ENCODE results near the gene DPP10.

The DPP10 gene

DNA sequence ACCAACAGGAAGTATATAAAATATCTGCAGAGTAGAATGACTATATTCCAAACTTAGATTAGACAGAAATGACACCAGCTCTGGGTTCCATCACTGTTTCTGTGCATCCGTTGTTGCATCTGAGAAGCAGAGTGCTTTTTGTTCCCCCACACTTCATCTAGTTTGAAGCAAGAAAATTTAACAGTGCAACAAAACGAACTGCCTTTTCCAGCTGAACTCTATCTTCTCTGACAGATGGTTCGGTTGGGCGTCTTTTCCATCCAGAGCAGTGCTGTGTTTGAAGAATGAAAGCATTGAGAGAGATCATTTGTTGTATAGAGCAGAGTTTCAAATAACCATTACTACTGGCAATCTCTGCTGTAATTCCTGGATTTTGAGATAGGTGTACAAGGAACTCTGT is 757.5 kb downstream of the DPP10 start:
- Mint-ChIP-seq H3K27ac (no peak overlapping the region), H3K4me3 (no peak overlapping the region), H3K27me3 (ENCODE audit: low read depth) (no peaks in the 10 kb centered on the region), H3K9me3 (no peaks in the 10 kb centered on the region), H3K36me3 (ENCODE audit: low read depth) (no peaks in the 10 kb centered on the region), H3K4me1 (ENCODE audit: low read depth) (no peaks in the 10 kb centered on the region)

DNA sequence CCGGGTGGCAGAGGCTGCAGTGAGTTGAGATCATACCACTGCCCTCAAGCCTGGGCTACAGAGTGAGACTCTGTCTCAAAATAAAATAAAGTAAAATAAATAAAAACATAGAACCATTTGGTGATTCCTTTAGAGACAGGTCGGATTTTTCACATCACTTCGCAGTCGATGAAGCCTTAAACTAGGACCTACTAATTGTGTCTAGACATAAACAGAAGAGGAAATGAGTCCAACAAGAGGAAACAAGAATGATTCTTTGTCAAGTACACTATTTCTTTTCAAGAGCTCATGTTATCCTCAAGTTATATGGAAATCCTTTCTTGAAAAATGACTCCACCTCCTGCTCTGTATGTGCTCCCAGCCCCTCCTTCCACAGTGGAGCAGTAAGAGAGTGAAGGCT is 758.9 kb downstream of the DPP10 start:
- H3K4me1 Mint-ChIP-seq (ENCODE audit: low read depth): no peaks in the 10 kb centered on the region
- no peaks in the 10 kb centered on the region for H3K9me3 Mint-ChIP-seq
- no peak overlapping the region for H3K4me3 Mint-ChIP-seq
- no peaks in the 10 kb centered on the region for H3K36me3 Mint-ChIP-seq (ENCODE audit: low read depth)
- H3K27ac Mint-ChIP-seq: no peak overlapping the region
- H3K27me3 Mint-ChIP-seq (ENCODE audit: low read depth): no peaks in the 10 kb centered on the region

DNA sequence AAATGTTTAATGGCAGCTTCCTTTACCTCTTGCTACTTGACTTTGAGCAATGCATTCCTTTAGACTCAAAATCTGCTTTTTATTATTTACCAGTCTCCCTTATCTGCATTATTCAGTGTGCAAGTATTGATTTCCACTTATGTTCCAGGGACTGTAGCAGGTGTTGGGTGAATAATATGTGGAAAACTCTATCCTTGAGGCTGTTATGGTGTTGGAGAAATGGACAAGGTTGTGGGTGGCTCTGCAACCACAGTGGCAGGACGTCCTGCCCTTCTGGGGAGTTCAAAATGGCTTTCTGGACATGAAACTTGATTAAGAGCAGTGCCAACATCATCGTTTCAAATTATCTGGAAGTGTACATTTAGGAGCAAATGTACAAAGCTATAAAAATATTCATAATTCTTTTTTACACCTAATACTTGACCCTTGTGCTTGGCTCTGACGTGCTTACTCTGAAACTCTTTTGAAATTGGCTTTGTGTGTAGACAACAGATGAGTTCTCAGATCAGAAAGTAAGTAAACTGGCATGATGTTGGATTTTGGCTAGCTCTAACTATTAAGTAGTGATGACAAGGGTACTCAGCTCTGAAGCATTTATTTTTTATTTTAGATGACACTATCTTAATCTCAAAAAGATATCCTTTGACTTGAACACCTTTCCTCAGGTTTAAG is 766.2 kb downstream of the DPP10 start:
- Mint-ChIP-seq H3K4me1 (ENCODE audit: low read depth) (no peaks in the 10 kb centered on the region), H3K27me3 (ENCODE audit: low read depth) (no peaks in the 10 kb centered on the region), H3K36me3 (ENCODE audit: low read depth) (no peaks in the 10 kb centered on the region), H3K9me3 (peaks cover 13% of the 10 kb centered on the region), H3K4me3 (no peak overlapping the region), H3K27ac (no peak overlapping the region)

DNA sequence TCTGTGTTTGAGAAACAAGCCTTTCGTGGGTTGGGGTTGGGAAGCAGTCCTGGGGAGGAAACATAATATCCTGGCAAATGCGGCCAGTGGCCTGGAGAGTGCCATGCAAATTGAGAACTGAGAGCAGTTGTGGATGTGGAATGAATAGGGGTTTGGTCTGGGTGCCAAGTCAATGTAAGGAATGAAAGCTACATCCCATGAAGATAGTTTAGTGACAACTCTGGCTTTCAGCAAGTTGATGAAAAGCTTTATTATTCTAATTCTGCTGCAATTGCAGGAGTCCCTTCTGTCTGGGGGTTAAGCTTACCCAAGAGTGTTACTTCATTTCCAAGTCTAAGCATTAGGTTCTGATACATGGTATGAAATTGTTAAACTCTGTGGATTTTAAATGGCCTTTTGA is 771.6 kb downstream of the DPP10 start:
- H3K9me3 Mint-ChIP-seq: peaks cover 16% of the 10 kb centered on the region
- H3K27ac Mint-ChIP-seq: no peak overlapping the region
- H3K4me3 Mint-ChIP-seq: no peak overlapping the region
- H3K4me1 Mint-ChIP-seq (ENCODE audit: low read depth): no peaks in the 10 kb centered on the region
- H3K27me3 Mint-ChIP-seq (ENCODE audit: low read depth): no peaks in the 10 kb centered on the region
- no peaks in the 10 kb centered on the region for H3K36me3 Mint-ChIP-seq (ENCODE audit: low read depth)

DNA sequence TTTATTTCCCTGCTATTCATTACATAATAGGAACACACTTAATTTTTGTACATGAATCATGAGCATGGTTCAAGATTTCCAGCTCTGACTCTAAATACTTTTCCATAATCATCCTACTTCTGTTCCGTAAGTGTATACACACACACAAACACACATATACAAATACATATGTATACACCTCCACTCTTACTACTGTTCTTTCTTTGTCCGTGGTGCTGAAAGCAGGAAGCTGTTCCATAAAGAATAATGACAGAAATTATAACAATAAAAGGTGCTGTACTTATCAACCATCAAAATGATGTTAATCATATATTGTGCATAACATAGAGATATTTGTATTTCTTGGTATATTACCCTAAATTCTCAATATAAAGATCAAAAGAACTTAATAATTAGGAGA is 776.9 kb downstream of the DPP10 start:
- no peaks in the 10 kb centered on the region for H3K27me3 Mint-ChIP-seq (ENCODE audit: low read depth)
- H3K27ac Mint-ChIP-seq: no peak overlapping the region
- H3K9me3 Mint-ChIP-seq: peaks cover 13% of the 10 kb centered on the region
- no peaks in the 10 kb centered on the region for H3K4me1 Mint-ChIP-seq (ENCODE audit: low read depth)
- no peak overlapping the region for H3K4me3 Mint-ChIP-seq
- H3K36me3 Mint-ChIP-seq (ENCODE audit: low read depth): no peaks in the 10 kb centered on the region

DNA sequence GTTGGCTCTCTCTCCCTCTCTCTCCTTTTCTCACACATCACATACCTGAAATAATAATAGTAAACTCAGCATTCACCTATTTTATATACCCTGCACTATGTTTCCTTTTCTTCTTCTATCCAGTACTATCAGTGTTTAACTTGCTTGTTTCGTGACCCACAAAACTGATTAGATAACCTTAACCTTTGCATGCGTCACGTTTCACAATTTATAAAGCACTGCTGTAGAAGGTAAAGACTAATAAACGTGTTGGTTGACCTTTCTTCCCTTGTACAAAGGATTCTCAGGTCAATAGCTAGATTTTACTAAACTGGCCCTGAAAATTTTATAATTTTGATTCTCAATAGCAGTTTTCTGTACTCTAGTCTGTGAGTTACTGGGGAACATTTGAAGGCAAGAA is 791.7 kb downstream of the DPP10 start:
- no peak overlapping the region for H3K4me3 Mint-ChIP-seq

DNA sequence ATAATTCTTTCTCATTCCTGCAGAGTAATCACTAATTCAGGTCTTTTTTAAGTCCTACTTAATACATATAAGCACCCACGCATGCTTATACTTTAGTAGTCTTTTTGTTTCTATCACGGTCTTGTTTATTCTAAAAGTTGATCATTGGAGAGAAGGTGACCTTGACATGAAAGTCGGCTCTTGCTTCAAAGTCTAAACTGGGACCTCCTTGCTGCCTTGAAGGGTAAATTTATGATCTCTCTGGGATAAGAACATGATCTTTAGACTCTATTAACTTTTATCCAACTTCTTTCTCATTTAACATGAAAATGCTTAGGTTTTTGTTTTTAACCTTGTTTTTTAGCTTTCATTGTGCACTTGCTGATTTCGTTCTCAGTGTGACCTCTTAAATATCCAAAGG is 792.3 kb downstream of the DPP10 start:
- Mint-ChIP-seq H3K27ac (no peak overlapping the region), H3K27me3 (ENCODE audit: low read depth) (no peaks in the 10 kb centered on the region), H3K4me3 (no peak overlapping the region), H3K36me3 (ENCODE audit: low read depth) (no peaks in the 10 kb centered on the region), H3K9me3 (peaks cover 13% of the 10 kb centered on the region), H3K4me1 (ENCODE audit: low read depth) (no peaks in the 10 kb centered on the region)

More for the DNA sequence above, 791.7 kb downstream of the DPP10 start:
- no peaks in the 10 kb centered on the region for H3K4me1 Mint-ChIP-seq (ENCODE audit: low read depth)
- H3K9me3 Mint-ChIP-seq: peaks cover 13% of the 10 kb centered on the region
- no peak overlapping the region for H3K27ac Mint-ChIP-seq
- no peaks in the 10 kb centered on the region for H3K27me3 Mint-ChIP-seq (ENCODE audit: low read depth)
- no peaks in the 10 kb centered on the region for H3K36me3 Mint-ChIP-seq (ENCODE audit: low read depth)

DNA sequence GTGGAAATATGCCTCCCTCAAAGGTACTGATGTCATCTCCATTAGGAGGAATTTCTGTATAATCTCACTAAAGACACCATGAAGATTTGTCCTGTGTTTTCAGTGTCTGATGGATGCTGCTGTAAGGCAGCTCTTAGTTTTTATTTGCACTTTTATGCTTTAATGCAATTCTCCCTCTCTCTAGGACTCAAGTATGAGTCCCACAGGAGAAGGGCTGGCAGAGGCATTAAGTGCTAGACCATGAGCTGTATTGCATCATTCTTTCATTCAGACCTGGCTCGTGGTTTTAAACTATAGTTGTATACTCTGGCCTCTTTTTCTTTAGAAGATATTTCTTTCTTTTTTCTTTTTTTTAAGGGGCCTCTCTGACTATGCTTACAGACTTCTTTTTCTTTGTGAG is 805.6 kb downstream of the DPP10 start:
- Mint-ChIP-seq H3K4me1 (ENCODE audit: low read depth) (no peaks in the 10 kb centered on the region), H3K4me3 (no peak overlapping the region), H3K9me3 (peaks cover 13% of the 10 kb centered on the region), H3K36me3 (ENCODE audit: low read depth) (no peaks in the 10 kb centered on the region), H3K27ac (no peak overlapping the region), H3K27me3 (ENCODE audit: low read depth) (no peaks in the 10 kb centered on the region)

DNA sequence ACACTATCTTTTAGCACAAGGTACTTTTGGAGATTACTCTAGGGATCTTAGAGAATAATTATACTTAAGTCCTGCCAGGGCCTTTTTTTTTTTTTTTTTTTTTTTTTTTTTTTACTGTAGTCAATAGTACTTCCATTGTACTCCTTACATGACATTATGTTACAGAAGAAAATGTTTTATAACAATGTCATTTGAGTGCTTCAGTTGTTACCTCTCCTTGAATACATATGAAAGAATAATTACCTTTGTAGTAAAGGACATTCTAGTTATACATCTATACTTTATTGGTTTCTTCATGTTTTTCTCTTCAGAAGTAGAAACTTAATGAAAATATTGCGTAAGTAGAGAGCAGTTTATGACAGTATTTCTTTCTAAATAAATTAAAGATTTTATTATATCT is 834.9 kb downstream of the DPP10 start:
- Mint-ChIP-seq H3K36me3 (ENCODE audit: low read depth) (no peaks in the 10 kb centered on the region), H3K9me3 (peaks cover 10% of the 10 kb centered on the region), H3K27me3 (ENCODE audit: low read depth) (no peaks in the 10 kb centered on the region)

DNA sequence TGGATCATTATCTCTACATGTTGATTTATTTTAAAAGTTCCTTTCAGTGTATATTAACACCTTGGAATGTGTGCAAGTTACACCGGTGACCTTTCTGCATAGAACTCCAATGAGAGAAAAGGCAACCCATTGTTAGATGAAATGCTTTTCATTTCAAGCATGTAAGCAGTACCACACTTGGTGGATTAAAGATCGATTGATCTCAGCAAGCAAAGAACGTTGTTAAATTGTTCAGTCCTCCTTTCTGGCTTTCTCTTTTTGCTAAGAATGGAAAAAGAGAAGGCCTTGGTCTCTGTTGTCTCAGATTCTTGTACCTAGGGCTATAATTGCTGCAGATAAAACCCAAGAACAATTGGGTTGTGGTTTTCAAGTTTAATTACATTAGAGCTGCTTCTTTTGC is 843.0 kb downstream of the DPP10 start:
- no peaks in the 10 kb centered on the region for H3K36me3 Mint-ChIP-seq (ENCODE audit: low read depth)
- peaks cover 8% of the 10 kb centered on the region for H3K9me3 Mint-ChIP-seq
- no peaks in the 10 kb centered on the region for H3K27me3 Mint-ChIP-seq (ENCODE audit: low read depth)
- no peak overlapping the region for H3K4me3 Mint-ChIP-seq
- no peak overlapping the region for H3K27ac Mint-ChIP-seq
- no peaks in the 10 kb centered on the region for H3K4me1 Mint-ChIP-seq (ENCODE audit: low read depth)

More for the DNA sequence above, 834.9 kb downstream of the DPP10 start:
- H3K4me3 Mint-ChIP-seq: no peak overlapping the region
- H3K4me1 Mint-ChIP-seq (ENCODE audit: low read depth): no peaks in the 10 kb centered on the region
- no peak overlapping the region for H3K27ac Mint-ChIP-seq

DNA sequence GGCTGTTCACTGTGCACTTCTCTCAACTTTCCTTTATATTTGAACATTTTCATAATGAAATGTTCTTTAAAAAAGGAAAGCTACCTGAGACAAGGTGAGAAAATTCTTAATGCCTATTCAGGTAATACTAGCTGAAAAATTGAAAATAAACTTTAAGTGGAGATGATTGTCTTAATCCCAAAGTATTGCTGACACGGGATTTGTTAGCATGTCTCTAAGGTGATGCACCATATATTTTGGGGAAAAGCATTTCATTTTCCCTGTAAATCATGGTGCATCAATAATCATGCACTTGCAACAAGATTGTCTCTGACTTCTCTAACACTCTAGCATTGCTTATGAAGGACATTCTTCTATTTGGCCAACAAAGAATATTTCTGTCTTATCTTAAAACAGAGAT is 848.0 kb downstream of the DPP10 start:
- Mint-ChIP-seq H3K27me3 (ENCODE audit: low read depth) (no peaks in the 10 kb centered on the region), H3K9me3 (peaks cover 3% of the 10 kb centered on the region), H3K4me1 (ENCODE audit: low read depth) (no peaks in the 10 kb centered on the region), H3K36me3 (ENCODE audit: low read depth) (no peaks in the 10 kb centered on the region), H3K4me3 (no peak overlapping the region), H3K27ac (no peak overlapping the region)

DNA sequence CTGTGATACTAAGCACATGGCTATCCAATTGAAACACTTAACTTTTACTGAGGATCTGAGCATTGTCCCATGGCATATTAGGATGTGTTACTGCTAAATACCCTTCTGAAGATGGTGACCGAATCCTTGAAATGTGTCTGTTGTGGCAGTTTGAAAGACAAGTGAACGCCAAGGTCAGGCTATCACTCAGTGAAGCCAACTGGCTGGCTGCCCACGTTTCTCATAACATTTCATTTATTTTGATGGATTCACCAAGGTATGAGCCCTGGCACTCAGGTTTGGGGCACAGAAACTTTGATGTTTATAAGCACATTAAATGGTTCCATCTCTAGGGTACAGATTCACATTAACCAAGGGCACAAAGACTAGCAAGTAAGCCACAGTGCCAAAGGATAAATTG is 850.3 kb downstream of the DPP10 start:
- H3K9me3 Mint-ChIP-seq: peaks cover 3% of the 10 kb centered on the region
- no peaks in the 10 kb centered on the region for H3K36me3 Mint-ChIP-seq (ENCODE audit: low read depth)
- no peaks in the 10 kb centered on the region for H3K27me3 Mint-ChIP-seq (ENCODE audit: low read depth)
- no peaks in the 10 kb centered on the region for H3K4me1 Mint-ChIP-seq (ENCODE audit: low read depth)
- no peak overlapping the region for H3K4me3 Mint-ChIP-seq
- no peak overlapping the region for H3K27ac Mint-ChIP-seq

DNA sequence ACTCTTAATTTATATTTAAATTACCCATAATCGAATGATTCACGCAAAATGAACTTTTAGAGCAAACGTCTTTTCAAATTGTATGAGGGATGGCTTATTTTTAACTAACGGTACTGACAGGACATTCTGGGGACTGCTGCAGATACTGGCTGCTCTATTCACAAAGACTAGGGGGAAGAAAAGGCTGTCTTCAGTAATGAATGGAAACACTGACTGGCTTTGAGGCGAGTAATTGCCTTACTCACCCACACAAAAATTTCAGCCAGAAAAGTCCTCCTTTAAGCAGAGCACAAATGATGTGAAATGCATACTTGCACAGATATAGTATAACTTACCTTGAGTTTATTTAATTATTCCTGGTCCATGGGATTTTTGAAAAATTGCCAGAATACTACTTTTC is 852.6 kb downstream of the DPP10 start:
- Mint-ChIP-seq H3K9me3 (peaks cover 6% of the 10 kb centered on the region), H3K27ac (no peak overlapping the region), H3K27me3 (ENCODE audit: low read depth) (no peaks in the 10 kb centered on the region), H3K4me3 (no peak overlapping the region), H3K36me3 (ENCODE audit: low read depth) (no peaks in the 10 kb centered on the region), H3K4me1 (ENCODE audit: low read depth) (no peaks in the 10 kb centered on the region)

DNA sequence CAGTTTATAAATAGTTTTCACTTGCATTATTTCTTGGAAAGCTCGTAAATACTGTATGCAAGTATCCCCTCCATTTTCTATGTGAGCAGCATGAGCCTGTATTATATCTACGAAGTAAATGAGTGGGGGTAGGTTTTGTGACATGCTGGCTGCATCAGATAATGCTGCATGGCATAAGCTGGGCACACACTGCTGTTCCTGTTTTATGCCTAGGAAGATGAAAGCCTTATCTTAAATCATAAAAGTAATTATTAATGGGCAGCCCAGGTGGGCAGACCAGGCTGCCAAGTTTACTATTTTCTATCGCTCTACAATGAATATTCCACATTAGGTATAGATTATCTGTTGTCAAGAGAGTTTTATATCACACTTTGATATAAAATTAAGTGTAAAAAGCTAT is 854.6 kb downstream of the DPP10 start:
- Mint-ChIP-seq H3K36me3 (ENCODE audit: low read depth) (no peaks in the 10 kb centered on the region), H3K27me3 (ENCODE audit: low read depth) (no peaks in the 10 kb centered on the region), H3K4me1 (ENCODE audit: low read depth) (no peaks in the 10 kb centered on the region), H3K4me3 (no peak overlapping the region), H3K9me3 (peaks cover 12% of the 10 kb centered on the region), H3K27ac (no peak overlapping the region)

DNA sequence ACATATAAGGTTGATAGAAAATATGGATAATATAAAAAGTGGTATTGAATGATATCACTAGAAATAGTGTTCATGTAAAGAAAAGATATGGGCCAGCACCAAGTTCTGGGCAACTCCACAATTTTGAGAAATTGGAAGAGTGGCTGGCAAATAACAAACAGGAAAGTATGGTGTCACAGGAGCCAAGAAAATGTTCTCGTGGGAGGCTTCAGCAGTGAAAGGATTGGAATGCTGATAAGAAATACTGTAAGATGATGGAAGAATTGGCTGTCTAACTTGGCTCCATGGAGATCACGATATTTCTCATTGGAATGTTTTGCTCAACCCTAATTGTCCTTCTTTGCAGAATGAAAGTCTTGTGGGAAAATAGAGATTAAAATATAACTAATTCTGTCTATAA is 856.8 kb downstream of the DPP10 start:
- peaks cover 12% of the 10 kb centered on the region for H3K9me3 Mint-ChIP-seq
- H3K27me3 Mint-ChIP-seq (ENCODE audit: low read depth): no peaks in the 10 kb centered on the region
- H3K36me3 Mint-ChIP-seq (ENCODE audit: low read depth): no peaks in the 10 kb centered on the region
- no peak overlapping the region for H3K4me3 Mint-ChIP-seq
- H3K4me1 Mint-ChIP-seq (ENCODE audit: low read depth): no peaks in the 10 kb centered on the region
- no peak overlapping the region for H3K27ac Mint-ChIP-seq

DNA sequence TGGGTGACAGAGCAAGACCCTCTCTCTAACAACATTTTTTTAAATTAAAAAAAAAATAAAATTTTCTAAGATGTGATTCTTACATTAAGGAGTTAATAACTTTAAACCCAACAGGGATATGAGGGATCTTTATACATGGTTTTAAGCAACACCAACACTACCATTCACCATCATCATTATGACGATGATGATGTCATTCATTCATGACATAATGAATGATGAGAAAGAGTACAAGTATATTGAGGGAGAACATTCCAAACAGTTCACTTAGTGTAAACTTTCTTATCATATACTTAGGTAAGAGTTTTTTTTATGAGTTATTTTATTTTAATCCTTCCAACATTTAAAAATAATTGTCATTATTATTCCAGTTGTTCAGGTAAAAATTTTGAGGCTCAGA is 863.3 kb downstream of the DPP10 start:
- H3K9me3 Mint-ChIP-seq: peaks cover 21% of the 10 kb centered on the region
- no peak overlapping the region for H3K27ac Mint-ChIP-seq
- no peaks in the 10 kb centered on the region for H3K27me3 Mint-ChIP-seq (ENCODE audit: low read depth)
- H3K36me3 Mint-ChIP-seq (ENCODE audit: low read depth): no peaks in the 10 kb centered on the region
- no peak overlapping the region for H3K4me3 Mint-ChIP-seq
- H3K4me1 Mint-ChIP-seq (ENCODE audit: low read depth): no peaks in the 10 kb centered on the region
